Naive thymus-derived CD4-positive, alpha-beta T cell (primary cell): Measurements from ENCODE around the gene PARD3B. TPM values are rescaled to one million over a fixed set of nuclear protein-coding genes. Genes with fewer than 3 reads are reported as not detected.

Source experiments
- ATAC-seq: fragments of 150-1000 bp; cut with Tn5 transposase; 2 replicates; pipeline ENCODE4 v1.10.0; 2021; ENCODE audit warnings: mild to moderate bottlenecking, moderate library complexity
- CTCF ChIA-PET: fragments of 350-600 bp; sonication (Branson Sonifier 250); formaldehyde crosslinking; loops from one replicate; lab custom pipeline; 2021; ENCODE audit warnings: antibody characterized with exemption; lab: Charles Lee
- POLR2A ChIA-PET: fragments of 350-600 bp; sonication (Branson Sonifier 250); formaldehyde crosslinking; loops from one replicate; lab custom pipeline; 2021; ENCODE audit warnings: antibody characterized with exemption, inconsistent platforms; lab: Charles Lee
- DNase-seq, 9 donors: peaks; one replicate each; pipeline versions ENCODE4 v3.0.0 to v3.0.0-alpha.2; 2020 to 2022; ENCODE audit warnings: mixed read lengths in 1 of 9
- H3K27ac ChIP-seq: one replicate; pipeline ENCODE4 v1.7.0; 2013; ENCODE audit warnings: mild to moderate bottlenecking, low read depth, low read length, moderate library complexity
- H3K27me3 ChIP-seq, 2 donors: one replicate each; pipeline ENCODE4 v1.7.0; 2013; ENCODE audit warnings: low read length in 2 of 2, mild to moderate bottlenecking in 2 of 2, moderate library complexity in 2 of 2; ENCODE audit not compliant: control insufficient read depth in 2 of 2, insufficient read depth in 2 of 2
- H3K36me3 ChIP-seq, 3 experiments: 1 replicate in 2 of 3; 2 replicates in 1 of 3; pipeline ENCODE4 v1.7.0; 2013; ENCODE audit warnings: low read length in 3 of 3, mild to moderate bottlenecking in 3 of 3, moderate library complexity in 1 of 3; ENCODE audit not compliant: insufficient read depth in 3 of 3, control insufficient read depth in 2 of 3
- H3K4me1 ChIP-seq, 2 donors: one replicate each; pipeline ENCODE4 v1.7.0; 2013; ENCODE audit warnings: low read length in 2 of 2, mild to moderate bottlenecking in 2 of 2, moderate library complexity in 1 of 2; ENCODE audit not compliant: control insufficient read depth in 2 of 2, insufficient read depth in 2 of 2
- H3K4me3 ChIP-seq: 2 replicates; pipeline ENCODE4 v1.7.0; 2013; ENCODE audit warnings: mild to moderate bottlenecking, low read length
- H3K9me3 ChIP-seq, 3 experiments: 1 replicate in 2 of 3; 2 replicates in 1 of 3; pipeline ENCODE4 v1.7.0; 2013; ENCODE audit warnings: low read length in 3 of 3; ENCODE audit not compliant: control insufficient read depth in 2 of 3
- H3K27ac Mint-ChIP-seq, 9 donors: one replicate each; pipeline ENCODE4 v1.8.0; 2020 to 2022; ENCODE audit warnings: mixed read lengths in 9 of 9, mild to moderate bottlenecking in 8 of 9, moderate library complexity in 5 of 9, inconsistent platforms in 2 of 9
- H3K27me3 Mint-ChIP-seq, 5 donors: one replicate each; pipeline ENCODE4 v1.8.0; 2021 to 2022; ENCODE audit warnings: mixed read lengths in 5 of 5, mild to moderate bottlenecking in 1 of 5
- H3K36me3 Mint-ChIP-seq, 5 donors: one replicate each; pipeline ENCODE4 v1.8.0; 2020 to 2022; ENCODE audit warnings: mixed read lengths in 5 of 5, mild to moderate bottlenecking in 3 of 5, inconsistent platforms in 1 of 5
- H3K4me1 Mint-ChIP-seq, 7 donors: one replicate each; pipeline ENCODE4 v1.8.0; 2020 to 2022; ENCODE audit warnings: mixed read lengths in 7 of 7, mild to moderate bottlenecking in 3 of 7, inconsistent platforms in 1 of 7
- H3K4me3 Mint-ChIP-seq, 10 donors: one replicate each; pipeline ENCODE4 v1.8.0; 2020 to 2022; ENCODE audit warnings: mild to moderate bottlenecking in 10 of 10, mixed read lengths in 10 of 10, moderate library complexity in 6 of 10, inconsistent platforms in 2 of 10
- H3K9me3 Mint-ChIP-seq, 11 donors: one replicate each; pipeline ENCODE4 v1.8.0; 2020 to 2022; ENCODE audit warnings: mixed read lengths in 11 of 11, mild to moderate bottlenecking in 4 of 11, inconsistent platforms in 1 of 11, moderate library complexity in 1 of 11
- intact Hi-C, 2 donors: fragments of 100-400 bp; cut with micrococcal nuclease; formaldehyde crosslinking; loops; one replicate each; pipeline ENCODE4 v1.15.1; 2023
- polyA plus RNA-seq, 2 donors: library from polyadenylated mRNA; unstranded; fragments of 300-500 nt; fragmentation: Illumina TruSeq; gene quantifications; one replicate each; pipeline ENCODE4 v1.2.3, GENCODE V29; 2021
- total RNA-seq, 6 experiments: library from RNA in 5 of 6; stranded (reverse) in 5 of 6; gene quantifications; 1 replicate in 5 of 6; 2 replicates in 1 of 6; pipeline ENCODE4 v1.2.3 and lab custom pipeline; 2021 to 2026

The PARD3B gene
- total and polyA plus RNA-seq, 7 experiments from 2014 or later, result 0.22 to 4.0 (median 0.87) TPM

GRCh38 chr2:204967199-204967960, 422.1 kb downstream of the PARD3B start:
- ATAC-seq (peak; percentile 78), DNase-seq (peak; percentile 10 to 86 (median 83))
- Histone ChIP-seq H3K9me3 (no peaks in the 10 kb centered on the region), H3K4me3 (peak overlapping the region; percentile 37), H3K27ac (peak overlapping the region; percentile 58), H3K27me3 (no peaks in the 10 kb centered on the region), H3K4me1 (peaks cover 26 to 67% of the 10 kb centered on the region in 2 donors), H3K36me3 (no peaks in the 10 kb centered on the region)
- H3K9me3 Mint-ChIP-seq, result peaks cover 0 to 16% (median 0%) of the 10 kb centered on the region in 11 donors
- ChIA-PET POLR2A (interaction anchor here (0.6 to 4.3 kb wide), 29 partner anchors 9 to 163 kb away, joined by 3 to 31 read pairs (median 4); no protein-coding TSS in a partner anchor), CTCF (interaction anchor here (0.8 to 2.1 kb wide), 13 partner anchors 22 to 275 kb away, joined by 3 to 9 read pairs (median 3); no protein-coding TSS in a partner anchor)
- H3K4me1 Mint-ChIP-seq, result peaks cover 36 to 80% (median 70%) of the 10 kb centered on the region in 7 donors
- H3K4me3 Mint-ChIP-seq, result peak overlapping the region; percentile 51 to 89 (median 70)
- peaks cover 0 to 43% (median 0%) of the 10 kb centered on the region in 5 donors for H3K36me3 Mint-ChIP-seq
- H3K27me3 Mint-ChIP-seq, result no peaks in the 10 kb centered on the region
- H3K27ac Mint-ChIP-seq, result peak overlapping the region; percentile 91 to 100 (median 98)
- intact Hi-C loops, result loop anchor here (1.0 to 5.0 kb wide), 14 partner anchors 10 to 715 kb away; partner anchors contain the start of gene NRP2 (in 1 of the 2)

DNA sequence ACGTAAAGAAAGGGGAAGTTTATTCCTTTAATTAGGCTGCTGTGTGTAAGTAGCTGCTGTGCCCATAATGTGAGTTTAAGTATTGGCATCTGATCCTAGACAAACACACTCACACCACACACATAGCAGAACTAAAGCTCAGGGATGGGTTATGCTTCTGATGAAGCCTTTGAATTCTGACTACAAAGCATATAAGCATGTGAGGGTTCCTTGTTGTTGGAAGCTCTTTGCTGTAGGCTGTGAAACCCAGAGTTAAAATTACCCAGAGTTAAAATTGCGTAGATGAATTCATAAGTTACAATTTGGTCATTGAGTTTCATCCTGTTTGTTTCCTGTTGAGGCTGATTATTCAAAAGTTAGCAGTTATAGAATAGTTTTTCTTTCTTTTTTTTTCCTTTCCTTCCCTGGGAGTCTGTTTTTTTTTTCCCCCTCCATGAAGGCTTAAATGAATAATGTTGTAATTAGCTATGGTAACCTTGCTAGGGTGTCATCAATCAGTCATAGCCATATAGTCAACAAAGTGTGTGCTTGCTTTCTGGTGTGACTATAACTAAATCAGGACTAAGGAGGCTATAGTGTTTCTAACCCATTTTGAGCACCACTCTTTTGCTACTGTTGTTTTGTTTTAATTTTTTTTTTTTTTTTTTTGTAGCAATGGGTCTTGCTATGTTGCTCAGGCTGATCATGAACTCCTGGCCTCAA, 426.1 kb downstream of the PARD3B start:
- peak overlapping the region; percentile 8 for H3K27ac ChIP-seq
- CTCF ChIA-PET, result interaction anchor here (0.9 to 1.7 kb wide), 5 partner anchors 14 to 159 kb away, joined by 4 to 7 read pairs (median 4); no protein-coding TSS in a partner anchor
- H3K36me3 Mint-ChIP-seq, result peaks cover 0 to 52% (median 4%) of the 10 kb centered on the region in 5 donors
- H3K27me3 ChIP-seq, result peaks cover 0 to 3% of the 10 kb centered on the region in 2 donors
- POLR2A ChIA-PET, result interaction anchor here (0.6 to 1.9 kb wide), 19 partner anchors 9 to 159 kb away, joined by 3 to 8 read pairs (median 4); no protein-coding TSS in a partner anchor
- no peaks in the 10 kb centered on the region for H3K36me3 ChIP-seq
- intact Hi-C loops, result no loop called here
- H3K9me3 ChIP-seq, result no peaks in the 10 kb centered on the region
- ATAC-seq (peak; percentile 87), DNase-seq (peak in 7 of 9 donors; percentile 45 to 79 (median 70))
- peaks cover 43 to 72% (median 67%) of the 10 kb centered on the region in 7 donors for H3K4me1 Mint-ChIP-seq
- peak overlapping the region; percentile 88 to 99 (median 94) for H3K27ac Mint-ChIP-seq
- H3K4me1 ChIP-seq, result peaks cover 26 to 57% of the 10 kb centered on the region in 2 donors
- no peaks in the 10 kb centered on the region for H3K27me3 Mint-ChIP-seq
- peak overlapping the region; percentile 34 to 76 (median 60) for H3K4me3 Mint-ChIP-seq
- peaks cover 0 to 26% (median 0%) of the 10 kb centered on the region in 11 donors for H3K9me3 Mint-ChIP-seq
- no peak overlapping the region for H3K4me3 ChIP-seq

- H3K4me1 Mint-ChIP-seq, result peaks cover 40 to 64% (median 62%) of the 10 kb centered on the region in 7 donors
- H3K4me1 ChIP-seq, result peaks cover 26 to 50% of the 10 kb centered on the region in 2 donors
- intact Hi-C loops, result loop anchor here in 1 of 2 donors (1.0 kb wide), 1 partner anchor 10 kb away; no protein-coding TSS in a partner anchor
- H3K27me3 ChIP-seq, result peaks cover 0 to 3% of the 10 kb centered on the region in 2 donors
- peak overlapping the region in 7 of 9 donors; percentile 32 to 99 (median 88) for H3K27ac Mint-ChIP-seq
- DNase-seq, result no peak
- no peaks in the 10 kb centered on the region for H3K36me3 ChIP-seq
- POLR2A ChIA-PET, result interaction anchor here (0.9 to 1.9 kb wide), 9 partner anchors 9 to 158 kb away, joined by 3 to 8 read pairs (median 4); no protein-coding TSS in a partner anchor
- peak overlapping the region; percentile 8 for H3K27ac ChIP-seq
- H3K27me3 Mint-ChIP-seq, result no peaks in the 10 kb centered on the region
- H3K9me3 ChIP-seq, result no peaks in the 10 kb centered on the region
- ATAC-seq, result no peak
- CTCF ChIA-PET, result no interaction called here
- H3K4me3 Mint-ChIP-seq, result peak overlapping the region in 1 of 10 donors; percentile 76
- H3K9me3 Mint-ChIP-seq, result peaks cover 0 to 29% (median 0%) of the 10 kb centered on the region in 11 donors
- H3K4me3 ChIP-seq, result no peak overlapping the region
- H3K36me3 Mint-ChIP-seq, result peaks cover 2 to 53% (median 4%) of the 10 kb centered on the region in 5 donors
Observed at GRCh38 chr2:204972161-204972560, 426.9 kb downstream of the PARD3B start.

GRCh38 chr2:204972606-204973336, 427.5 kb downstream of the PARD3B start:
- POLR2A ChIA-PET, result interaction anchor here (1.0 to 1.4 kb wide), 2 partner anchors 12 to 25 kb away, joined by 3 to 5 read pairs; no protein-coding TSS in a partner anchor
- CTCF ChIA-PET, result no interaction called here
- no peak overlapping the region for H3K4me3 ChIP-seq

DNA sequence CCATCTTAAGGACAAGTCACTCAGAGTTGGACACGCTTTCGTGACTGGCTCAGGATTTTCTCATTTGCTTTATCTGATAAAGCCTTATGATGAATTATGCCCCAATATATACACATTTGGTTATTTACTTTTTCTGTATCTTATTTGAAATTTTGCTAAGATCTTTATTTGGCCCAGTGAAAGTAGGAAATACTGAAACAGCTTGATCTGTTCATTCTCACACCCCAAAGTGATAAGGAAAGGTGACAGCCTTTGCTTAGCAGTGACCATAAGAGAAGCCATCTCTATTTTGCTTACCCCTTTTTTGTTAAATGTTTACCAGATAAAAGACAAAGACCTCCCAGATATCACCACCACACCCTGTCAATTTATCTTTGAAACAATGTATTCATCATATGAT, 428.3 kb downstream of the PARD3B start:
- Mint-ChIP-seq H3K27me3 (no peaks in the 10 kb centered on the region), H3K9me3 (peaks cover 0 to 24% (median 0%) of the 10 kb centered on the region in 11 donors), H3K27ac (peak overlapping the region in 6 of 9 donors; percentile 30 to 81 (median 55)), H3K4me1 (peaks cover 29 to 51% (median 49%) of the 10 kb centered on the region in 7 donors), H3K4me3 (peak overlapping the region in 1 of 10 donors; percentile 21), H3K36me3 (peaks cover 0 to 47% (median 5%) of the 10 kb centered on the region in 5 donors)
- H3K4me1 ChIP-seq, result peaks cover 14 to 35% of the 10 kb centered on the region in 2 donors
- ATAC-seq (no peak), DNase-seq (no peak)
- no peaks in the 10 kb centered on the region for H3K9me3 ChIP-seq
- peaks cover 0 to 3% of the 10 kb centered on the region in 2 donors for H3K27me3 ChIP-seq
- intact Hi-C loops, result no loop called here
- no peaks in the 10 kb centered on the region for H3K36me3 ChIP-seq
- POLR2A ChIA-PET, result interaction anchor here (0.6 kb wide), 1 partner anchor 9 kb away, joined by 4 read pairs; no protein-coding TSS in a partner anchor
- no peak overlapping the region for H3K27ac ChIP-seq
- CTCF ChIA-PET, result no interaction called here
- H3K4me3 ChIP-seq, result no peak overlapping the region

More at GRCh38 chr2:204972606-204973336, 427.5 kb downstream of the PARD3B start:
- no peak overlapping the region for H3K27ac ChIP-seq
- no peaks in the 10 kb centered on the region for H3K36me3 ChIP-seq
- H3K27me3 ChIP-seq, result peaks cover 0 to 3% of the 10 kb centered on the region in 2 donors
- H3K27me3 Mint-ChIP-seq, result no peaks in the 10 kb centered on the region
- H3K4me3 Mint-ChIP-seq, result peak overlapping the region in 3 of 10 donors; percentile 33 to 48 (median 41)
- ATAC-seq (no peak), DNase-seq (no peak)
- no peaks in the 10 kb centered on the region for H3K9me3 ChIP-seq
- peaks cover 0 to 51% (median 5%) of the 10 kb centered on the region in 5 donors for H3K36me3 Mint-ChIP-seq
- intact Hi-C loops, result loop anchor here in 1 of 2 donors (1.0 kb wide), 1 partner anchor 10 kb away; no protein-coding TSS in a partner anchor
- H3K27ac Mint-ChIP-seq, result peak overlapping the region; percentile 14 to 96 (median 86)
- H3K4me1 Mint-ChIP-seq, result peaks cover 34 to 57% (median 56%) of the 10 kb centered on the region in 7 donors
- peaks cover 22 to 43% of the 10 kb centered on the region in 2 donors for H3K4me1 ChIP-seq
- H3K9me3 Mint-ChIP-seq, result peaks cover 0 to 29% (median 0%) of the 10 kb centered on the region in 11 donors
